Mesenchymal stem cell (in vitro differentiated cells and primary cell): Measurements from ENCODE around the gene KCNJ15.
A peak's percentile ranks its signal among the peaks of the same experiment; 100 is the strongest.

Experiments used
- DNase-seq: peaks from one replicate; pipeline ENCODE4 v3.0.0-alpha.2; 2013
- H2AFZ ChIP-seq: one replicate; pipeline ENCODE4 v1.6.1; 2013; ENCODE audit warnings: low read depth, mild to moderate bottlenecking, control low read depth, inconsistent platforms, low read length, moderate library complexity
- H2AK5ac ChIP-seq: 2 replicates; pipeline ENCODE4 v1.6.1; 2013; ENCODE audit warnings: low read length, moderate library complexity, mild to moderate bottlenecking, inconsistent platforms; ENCODE audit not compliant: severe bottlenecking
- H2BK120ac ChIP-seq: one replicate; pipeline ENCODE4 v1.6.1; 2013; ENCODE audit warnings: low read depth, mild to moderate bottlenecking, inconsistent platforms, low read length, moderate library complexity
- H2BK12ac ChIP-seq, 2 experiments: one replicate each; pipeline ENCODE4 v1.6.1; 2013; ENCODE audit warnings: inconsistent platforms in 2 of 2, low read length in 2 of 2, mild to moderate bottlenecking in 2 of 2, moderate library complexity in 2 of 2, control low read depth in 1 of 2
- H2BK15ac ChIP-seq: one replicate; pipeline ENCODE4 v1.6.1; 2013; ENCODE audit warnings: mild to moderate bottlenecking, low read depth, inconsistent platforms; ENCODE audit not compliant: poor library complexity, severe bottlenecking
- H2BK5ac ChIP-seq: 2 replicates; pipeline ENCODE4 v1.6.1; 2013; ENCODE audit warnings: low read depth, mild to moderate bottlenecking, low read length, control low read depth, inconsistent platforms; ENCODE audit not compliant: poor library complexity, severe bottlenecking
- H3K14ac ChIP-seq, 2 experiments: one replicate each; pipeline ENCODE4 v1.6.1; 2013; ENCODE audit warnings: inconsistent platforms in 2 of 2, low read length in 2 of 2, control low read depth in 1 of 2, mild to moderate bottlenecking in 1 of 2, moderate library complexity in 1 of 2
- H3K18ac ChIP-seq, 2 experiments: one replicate each; pipeline ENCODE4 v1.6.1; 2013; ENCODE audit warnings: inconsistent platforms in 2 of 2, low read length in 2 of 2, control low read depth in 1 of 2, low read depth in 1 of 2, mild to moderate bottlenecking in 1 of 2
- H3K23ac ChIP-seq, 2 experiments: one replicate each; pipeline ENCODE4 v1.6.1; 2013; ENCODE audit warnings: inconsistent platforms in 2 of 2, low read length in 2 of 2, mild to moderate bottlenecking in 2 of 2, moderate library complexity in 2 of 2, control low read depth in 1 of 2
- H3K27ac ChIP-seq: 2 replicates; pipeline ENCODE4 v1.5.1; 2013; ENCODE audit warnings: mild to moderate bottlenecking, moderate library complexity, low read length, control low read depth, inconsistent platforms; ENCODE audit not compliant: poor library complexity, severe bottlenecking
- H3K27me3 ChIP-seq, 2 experiments: 2 replicates each; pipeline versions ENCODE4 v1.6.1 to v1.7.0; 2013; ENCODE audit warnings: low read length in 2 of 2, mild to moderate bottlenecking in 2 of 2, moderate library complexity in 2 of 2, control low read depth in 1 of 2, inconsistent platforms in 1 of 2; ENCODE audit not compliant: control insufficient read depth in 1 of 2, insufficient read depth in 1 of 2
- H3K36me3 ChIP-seq, 2 experiments: 2 replicates each; pipeline versions ENCODE4 v1.6.1 to v1.7.0; 2013; ENCODE audit warnings: low read length in 2 of 2, control low read depth in 1 of 2, inconsistent platforms in 1 of 2, low read depth in 1 of 2, mild to moderate bottlenecking in 1 of 2; ENCODE audit not compliant: insufficient read depth in 2 of 2, control insufficient read depth in 1 of 2
- H3K4ac ChIP-seq, 2 experiments: one replicate each; pipeline ENCODE4 v1.6.1; 2013; ENCODE audit warnings: inconsistent platforms in 2 of 2, low read length in 2 of 2, mild to moderate bottlenecking in 2 of 2, moderate library complexity in 2 of 2, control low read depth in 1 of 2, low read depth in 1 of 2
- H3K4me1 ChIP-seq: 2 replicates; pipeline ENCODE4 v1.6.1; 2013; ENCODE audit warnings: low read depth, low read length, control low read depth; ENCODE audit not compliant: control insufficient read depth, insufficient read depth
- H3K4me2 ChIP-seq: 2 replicates; pipeline ENCODE4 v1.6.1; 2013; ENCODE audit warnings: low read length, mild to moderate bottlenecking, inconsistent platforms; ENCODE audit not compliant: poor library complexity, severe bottlenecking
- H3K4me3 ChIP-seq, 2 experiments: 2 replicates each; pipeline versions ENCODE4 v1.5.1 to v1.7.0; 2013; ENCODE audit warnings: low read length in 2 of 2, mild to moderate bottlenecking in 2 of 2, control low read depth in 1 of 2, low read depth in 1 of 2; ENCODE audit not compliant: insufficient read depth in 1 of 2
- H3K79me1 ChIP-seq: replicated peaks from 2 replicates; pipeline ENCODE4 v1.6.1; 2013; ENCODE audit warnings: mild to moderate bottlenecking, control low read depth, low read length, inconsistent platforms; ENCODE audit not compliant: poor library complexity, severe bottlenecking
- H3K9ac ChIP-seq: 2 replicates; pipeline ENCODE4 v1.7.0; 2013; ENCODE audit warnings: mild to moderate bottlenecking, low read length, moderate library complexity
- H3K9me3 ChIP-seq: 2 replicates; pipeline ENCODE4 v1.7.0; 2013; ENCODE audit warnings: mild to moderate bottlenecking, low read length; ENCODE audit not compliant: control insufficient read depth
- H4K8ac ChIP-seq: one replicate; pipeline ENCODE4 v1.6.1; 2013; ENCODE audit warnings: inconsistent platforms, mild to moderate bottlenecking, low read length, moderate library complexity
- H4K91ac ChIP-seq: one replicate; pipeline ENCODE4 v1.6.1; 2013; ENCODE audit warnings: mild to moderate bottlenecking, low read length, inconsistent platforms
- WGBS: methylation state at CpG from one replicate; pipeline ENCODE4 v1.1.7; 2013; ENCODE audit warnings: mixed read lengths; 5-methylcytosine and 5-hydroxymethylcytosine counted together

KCNJ15 gene

DNA sequence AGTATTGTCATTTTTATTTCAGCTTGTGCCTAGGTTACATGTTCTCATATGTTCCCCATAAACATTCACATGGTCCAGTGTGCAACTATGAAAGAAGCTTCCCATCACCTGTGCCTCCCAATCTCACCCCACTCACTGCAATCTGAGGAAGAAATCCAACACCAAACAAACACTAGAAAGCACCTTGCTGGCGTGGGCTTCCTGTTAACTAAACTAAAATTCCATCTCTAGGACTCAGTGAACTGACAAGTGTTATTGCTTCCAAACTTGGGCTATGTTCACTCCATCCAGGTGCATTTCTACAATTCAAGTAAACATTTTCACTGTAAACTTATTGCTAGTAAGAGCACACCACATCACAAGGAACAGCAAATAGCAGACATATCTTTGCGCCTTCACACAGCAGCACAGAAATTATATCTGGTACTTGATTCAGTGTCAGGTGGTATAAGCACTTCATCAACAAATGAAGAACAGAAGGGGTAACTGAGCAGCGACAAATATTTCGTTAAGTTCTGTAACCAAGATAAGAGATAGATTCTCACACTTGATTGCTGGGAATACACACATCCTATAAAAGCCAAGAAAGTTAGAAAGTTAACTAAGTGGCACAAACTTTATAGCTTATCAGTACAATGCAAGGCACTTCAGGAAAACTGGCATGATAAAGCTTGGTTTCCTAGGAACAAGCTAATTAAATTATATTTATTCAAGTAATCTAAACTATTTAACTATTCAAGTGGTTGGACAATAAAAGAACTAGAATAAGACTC, 8.9 kb upstream of the KCNJ15 start:
- Histone ChIP-seq H2BK15ac (no peak overlapping the region), H3K27me3 (no peaks in the 10 kb centered on the region), H2BK5ac (no peak overlapping the region), H3K23ac (no peak overlapping the region), H2AK5ac (peak overlapping the region; percentile 57), H3K4me1 (peaks cover 2% of the 10 kb centered on the region), H3K27ac (no peak overlapping the region), H3K4me3 (no peak overlapping the region), H3K4me2 (no peak overlapping the region), H3K36me3 (no peaks in the 10 kb centered on the region), H3K79me1 (no peaks in the 10 kb centered on the region), H3K4ac (no peak overlapping the region), H4K8ac (no peak overlapping the region), H3K9ac (no peak overlapping the region), H4K91ac (no peak overlapping the region), H3K14ac (no peak overlapping the region), H2AFZ (no peak overlapping the region), H3K9me3 (no peaks in the 10 kb centered on the region), H2BK12ac (no peak overlapping the region), H3K18ac (no peak overlapping the region), H2BK120ac (no peak overlapping the region)
- DNase-seq, result no peak
- 86% methylated on average over 2 of the region's 4 CpGs for WGBS

GRCh38 chr21:38249256-38249655, 7.5 kb upstream of the KCNJ15 start:
- Histone ChIP-seq H3K4me2 (no peak overlapping the region), H3K14ac (no peak overlapping the region), H2AFZ (no peak overlapping the region), H3K79me1 (no peaks in the 10 kb centered on the region), H2BK5ac (no peak overlapping the region), H3K4ac (no peak overlapping the region), H4K91ac (no peak overlapping the region), H3K27ac (no peak overlapping the region), H3K4me1 (peaks cover 2% of the 10 kb centered on the region), H2BK15ac (no peak overlapping the region), H3K4me3 (no peak overlapping the region), H3K9ac (no peak overlapping the region), H3K23ac (no peak overlapping the region), H2BK12ac (no peak overlapping the region), H2AK5ac (no peak overlapping the region), H3K18ac (no peak overlapping the region), H3K9me3 (no peaks in the 10 kb centered on the region), H2BK120ac (no peak overlapping the region), H3K27me3 (no peaks in the 10 kb centered on the region), H3K36me3 (no peaks in the 10 kb centered on the region), H4K8ac (no peak overlapping the region)
- WGBS, result 100% methylated on average over 1 of the region's 1 CpG
- DNase-seq, result no peak

DNA sequence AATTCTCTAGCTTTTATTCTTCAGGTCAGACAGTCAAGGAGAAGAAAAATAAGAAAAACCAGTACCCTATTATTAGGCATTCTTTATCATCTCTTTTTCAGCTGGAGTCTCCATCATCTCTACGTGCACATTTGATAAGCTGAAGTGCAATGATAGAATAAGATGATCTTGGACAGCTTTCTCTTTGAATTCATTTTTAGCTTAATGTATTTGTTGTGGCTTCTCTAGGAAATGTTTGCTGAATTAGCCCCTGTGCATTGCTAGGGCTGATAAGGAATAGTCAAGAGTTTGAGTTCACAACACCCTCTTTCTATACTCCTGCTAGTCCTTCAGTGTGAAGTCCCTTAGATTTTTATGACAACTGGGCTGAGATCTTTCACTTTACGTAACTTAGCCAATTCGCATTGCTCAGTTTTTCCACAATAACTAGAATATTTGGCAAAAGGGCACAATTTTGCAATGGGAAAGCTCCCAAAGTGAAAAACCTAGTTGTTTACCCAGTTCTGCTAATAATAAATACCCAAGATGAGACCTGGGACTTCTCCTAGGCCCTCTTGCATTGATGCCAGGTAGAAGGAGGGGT, 7.0 kb upstream of the KCNJ15 start:
- no peak overlapping the region for H3K4me2 ChIP-seq
- no peak overlapping the region for H2BK120ac ChIP-seq
- H4K8ac ChIP-seq, result no peak overlapping the region
- no peak overlapping the region for H2BK5ac ChIP-seq
- H2AFZ ChIP-seq, result no peak overlapping the region
- H3K9ac ChIP-seq, result peak overlapping the region; percentile 25
- no peak overlapping the region for H3K4me3 ChIP-seq
- H3K4ac ChIP-seq, result no peak overlapping the region
- no peak overlapping the region for H3K18ac ChIP-seq
- no peak overlapping the region for H2BK12ac ChIP-seq
- no peak overlapping the region for H3K23ac ChIP-seq
- H2BK15ac ChIP-seq, result no peak overlapping the region
- H2AK5ac ChIP-seq, result peak overlapping the region; percentile 87
- H4K91ac ChIP-seq, result no peak overlapping the region
- H3K14ac ChIP-seq, result no peak overlapping the region
- no peaks in the 10 kb centered on the region for H3K27me3 ChIP-seq
- no peaks in the 10 kb centered on the region for H3K36me3 ChIP-seq
- no peaks in the 10 kb centered on the region for H3K79me1 ChIP-seq
- no peaks in the 10 kb centered on the region for H3K4me1 ChIP-seq
- 100% methylated on average over 3 of the region's 3 CpGs for WGBS
- no peak overlapping the region for H3K27ac ChIP-seq
- no peak for DNase-seq
- no peaks in the 10 kb centered on the region for H3K9me3 ChIP-seq

- H3K4me3 ChIP-seq, result no peak overlapping the region
Observed at GRCh38 chr21:38250991-38251418, 5.8 kb upstream of the KCNJ15 start.

More at GRCh38 chr21:38250991-38251418, 5.8 kb upstream of the KCNJ15 start:
- no peak overlapping the region for H2BK120ac ChIP-seq
- DNase-seq, result no peak
- no peaks in the 10 kb centered on the region for H3K9me3 ChIP-seq
- H3K36me3 ChIP-seq, result no peaks in the 10 kb centered on the region
- H3K27me3 ChIP-seq, result no peaks in the 10 kb centered on the region
- H3K14ac ChIP-seq, result no peak overlapping the region
- H4K91ac ChIP-seq, result no peak overlapping the region
- no peaks in the 10 kb centered on the region for H3K4me1 ChIP-seq
- H3K23ac ChIP-seq, result no peak overlapping the region
- no peak overlapping the region for H2BK12ac ChIP-seq
- H3K4ac ChIP-seq, result no peak overlapping the region
- H3K18ac ChIP-seq, result no peak overlapping the region
- no peak overlapping the region for H3K27ac ChIP-seq
- no peak overlapping the region for H2BK15ac ChIP-seq
- H2AFZ ChIP-seq, result no peak overlapping the region
- H4K8ac ChIP-seq, result no peak overlapping the region
- no peak overlapping the region for H3K9ac ChIP-seq
- H3K4me2 ChIP-seq, result no peak overlapping the region
- H2AK5ac ChIP-seq, result peak overlapping the region; percentile 50
- H3K79me1 ChIP-seq, result no peaks in the 10 kb centered on the region
- WGBS, result 96% methylated on average over 7 of the region's 7 CpGs
- H2BK5ac ChIP-seq, result no peak overlapping the region
